HFF-Myc (cell line): Measurements from ENCODE around the gene GPR39.

Source experiments
- DNase-seq: peaks from one replicate; pipeline ENCODE4 v3.0.0-alpha.2; 2011; ENCODE audit warnings: low read depth; ENCODE audit errors: extremely low read depth
- H3K4me3 ChIP-seq: replicated peaks from 2 replicates; pipeline ENCODE4 v1.5.1; 2011; ENCODE audit warnings: low read depth, mild to moderate bottlenecking, control low read depth, low read length
- CTCF ChIP-seq: IDR thresholded peaks from 2 replicates; pipeline ENCODE4 v1.5.1; 2012; ENCODE audit warnings: mild to moderate bottlenecking, low read depth, low read length, control low read depth; ENCODE audit errors: missing control alignments

The GPR39 gene

GRCh38 chr2:132468821-132469675 is 52.4 kb downstream of the GPR39 start:
- no peak overlapping the region for H3K4me3 ChIP-seq
- DNase-seq: no peak
- no peak for TF ChIP-seq CTCF

GRCh38 chr2:132470746-132471145 is 54.1 kb downstream of the GPR39 start:
- TF ChIP-seq CTCF: no peak
- no peak for DNase-seq
- H3K4me3 ChIP-seq: no peak overlapping the region

- TF ChIP-seq CTCF: no peak
- DNase-seq: no peak
- H3K4me3 ChIP-seq: no peak overlapping the region
Observed at GRCh38 chr2:132473174-132473883, 56.7 kb downstream of the GPR39 start.

GRCh38 chr2:132475615-132476014 is 59.0 kb downstream of the GPR39 start:
- H3K4me3 ChIP-seq: no peak overlapping the region
- TF ChIP-seq CTCF: no peak
- DNase-seq: no peak

GRCh38 chr2:132477436-132477835 is 60.8 kb downstream of the GPR39 start:
- DNase-seq: no peak
- TF ChIP-seq CTCF: no peak
- no peak overlapping the region for H3K4me3 ChIP-seq

- DNase-seq: peak; percentile 42
- H3K4me3 ChIP-seq: no peak overlapping the region
- TF ChIP-seq CTCF: no peak
Observed at GRCh38 chr2:132477962-132478361, 61.4 kb downstream of the GPR39 start.
